ENCODE data around the gene FREM3. TPM values are rescaled to one million over a fixed set of nuclear protein-coding genes. Genes with fewer than 3 reads are reported as not detected.
A peak's percentile ranks its signal among the peaks of the same experiment; 100 is the strongest.

FREM3 gene
- total RNA-seq, 1 experiment from 2014 or later, result not detected

GRCh38 chr4:143633833-143634232 is 66.6 kb downstream of the FREM3 start:
- CTCF ChIA-PET, result no interaction called here
- no peaks in the 10 kb centered on the region for H3K36me3 ChIP-seq (ENCODE audit: low read depth, low read length)
- no peak overlapping the region for H3K9ac ChIP-seq (ENCODE audit: low read length)
- intact Hi-C loops (cut with micrococcal nuclease), result no loop called here
- no peaks in the 10 kb centered on the region for H3K79me2 ChIP-seq (ENCODE audit: low read length)
- ATAC-seq (peak; percentile 97), DNase-seq (peak; percentile 37)
- no peaks in the 10 kb centered on the region for H3F3A ChIP-seq (ENCODE audit: low read length, unreplicated experiment)
- H3K27me3 ChIP-seq (ENCODE audit: low read length), result peaks cover 14% of the 10 kb centered on the region; the same call in 1 of the 2 replicates
- H4K20me1 ChIP-seq (ENCODE audit: low read length), result no peaks in the 10 kb centered on the region
- TF ChIP-seq EZH2 (IDR thresholded peaks at IDR 0.05; ENCODE audit: low read length, unreplicated experiment) (no peak), EZH2phosphoT487 (IDR thresholded peaks at IDR 0.05; ENCODE audit: borderline replicate concordance, low read length) (no peak), CTCF (conservative IDR thresholded peaks at IDR 0.05; ENCODE audit: low read depth, low read length) (no peak)
- no peak overlapping the region for H2AFZ ChIP-seq (ENCODE audit: low read length)
- no peaks in the 10 kb centered on the region for H3K9me3 ChIP-seq (ENCODE audit: low read length)
- BruUV-seq (replicated peaks), result no TSS peak
- H3K4me3 ChIP-seq (ENCODE audit: low read length), result no peak overlapping the region
- H3K4me1 ChIP-seq (ENCODE audit: insufficient read depth, low read length), result no peaks in the 10 kb centered on the region
- no peak overlapping the region for H3K4me2 ChIP-seq (ENCODE audit: low read length)
- no peaks in the 10 kb centered on the region for H3K9me2 ChIP-seq (replicated peaks; ENCODE audit: low read length)
- POLR2A ChIA-PET (ENCODE audit: unreplicated experiment), result no interaction called here
- no peak overlapping the region for H3K27ac ChIP-seq (ENCODE audit: low read length)

GRCh38 chr4:143626134-143626911 is 74.2 kb downstream of the FREM3 start:
- H3K4me3 ChIP-seq (ENCODE audit: low read length), result no peak overlapping the region
- H3K27ac ChIP-seq (ENCODE audit: low read length), result no peak overlapping the region
- H3K9me2 ChIP-seq (replicated peaks; ENCODE audit: low read length), result no peaks in the 10 kb centered on the region
- BruUV-seq (replicated peaks), result no TSS peak
- intact Hi-C loops (cut with micrococcal nuclease), result no loop called here
- no peaks in the 10 kb centered on the region for H3F3A ChIP-seq (ENCODE audit: low read length, unreplicated experiment)
- H3K36me3 ChIP-seq (ENCODE audit: low read depth, low read length), result no peaks in the 10 kb centered on the region
- H2AFZ ChIP-seq (ENCODE audit: low read length), result no peak overlapping the region
- no peaks in the 10 kb centered on the region for H3K4me1 ChIP-seq (ENCODE audit: insufficient read depth, low read length)
- no peaks in the 10 kb centered on the region for H4K20me1 ChIP-seq (ENCODE audit: low read length)
- no peak for ATAC-seq
- no peaks in the 10 kb centered on the region for H3K9me3 ChIP-seq (ENCODE audit: low read length)
- H3K9ac ChIP-seq (ENCODE audit: low read length), result no peak overlapping the region
- no peak overlapping the region for H3K4me2 ChIP-seq (ENCODE audit: low read length)
- H3K27me3 ChIP-seq (ENCODE audit: low read length), result peaks cover 12% of the 10 kb centered on the region; the same call in 1 of the 2 replicates
- ChIA-PET CTCF (no interaction called here), POLR2A (ENCODE audit: unreplicated experiment) (no interaction called here)
- H3K79me2 ChIP-seq (ENCODE audit: low read length), result no peaks in the 10 kb centered on the region
- no peak for DNase-seq
- TF ChIP-seq CTCF (conservative IDR thresholded peaks at IDR 0.05; ENCODE audit: low read depth, low read length), result no peak
- no peak for TF ChIP-seq EZH2phosphoT487 (IDR thresholded peaks at IDR 0.05; ENCODE audit: borderline replicate concordance, low read length)
- no peak for TF ChIP-seq EZH2 (IDR thresholded peaks at IDR 0.05; ENCODE audit: low read length, unreplicated experiment)

- Histone ChIP-seq H3K27me3 (ENCODE audit: low read length) (peaks cover 17% of the 10 kb centered on the region; the same call in 1 of the 2 replicates), H3K9me3 (ENCODE audit: low read length) (no peaks in the 10 kb centered on the region), H3K27ac (ENCODE audit: low read length) (no peak overlapping the region), H3K9me2 (replicated peaks; ENCODE audit: low read length) (no peaks in the 10 kb centered on the region), H3K9ac (ENCODE audit: low read length) (no peak overlapping the region), H3F3A (ENCODE audit: low read length, unreplicated experiment) (no peaks in the 10 kb centered on the region), H4K20me1 (ENCODE audit: low read length) (no peaks in the 10 kb centered on the region), H3K4me1 (ENCODE audit: insufficient read depth, low read length) (no peaks in the 10 kb centered on the region), H3K4me2 (ENCODE audit: low read length) (no peak overlapping the region), H3K36me3 (ENCODE audit: low read depth, low read length) (no peaks in the 10 kb centered on the region), H2AFZ (ENCODE audit: low read length) (no peak overlapping the region), H3K79me2 (ENCODE audit: low read length) (no peaks in the 10 kb centered on the region), H3K4me3 (ENCODE audit: low read length) (no peak overlapping the region)
- ChIA-PET POLR2A (ENCODE audit: unreplicated experiment) (no interaction called here), CTCF (no interaction called here)
- BruUV-seq (replicated peaks), result no TSS peak
- ATAC-seq (no peak), DNase-seq (no peak)
- intact Hi-C loops (cut with micrococcal nuclease), result no loop called here
- no peak for TF ChIP-seq EZH2phosphoT487 (IDR thresholded peaks at IDR 0.05; ENCODE audit: borderline replicate concordance, low read length)
- TF ChIP-seq CTCF (conservative IDR thresholded peaks at IDR 0.05; ENCODE audit: low read depth, low read length), result no peak
- no peak for TF ChIP-seq EZH2 (IDR thresholded peaks at IDR 0.05; ENCODE audit: low read length, unreplicated experiment)
These were observed 74.8 kb downstream of the FREM3 start for GRCh38 chr4:143625632-143626031.
